ENCODE results near the gene BMPER.

GRCh38 chr7:33939121-33939520 lies 33.8 kb downstream of the BMPER start:
- no peak for TF ChIP-seq CTCF (IDR thresholded peaks at IDR 0.05)
- TF ChIP-seq POLR2AphosphoS5 (IDR thresholded peaks at IDR 0.05; ENCODE audit: insufficient read depth in 1 of 2, low read depth in 1 of 2): no peak

Measured in vagina (tissue), 2 donors.